ENCODE data around the gene NPAS3.

DNA sequence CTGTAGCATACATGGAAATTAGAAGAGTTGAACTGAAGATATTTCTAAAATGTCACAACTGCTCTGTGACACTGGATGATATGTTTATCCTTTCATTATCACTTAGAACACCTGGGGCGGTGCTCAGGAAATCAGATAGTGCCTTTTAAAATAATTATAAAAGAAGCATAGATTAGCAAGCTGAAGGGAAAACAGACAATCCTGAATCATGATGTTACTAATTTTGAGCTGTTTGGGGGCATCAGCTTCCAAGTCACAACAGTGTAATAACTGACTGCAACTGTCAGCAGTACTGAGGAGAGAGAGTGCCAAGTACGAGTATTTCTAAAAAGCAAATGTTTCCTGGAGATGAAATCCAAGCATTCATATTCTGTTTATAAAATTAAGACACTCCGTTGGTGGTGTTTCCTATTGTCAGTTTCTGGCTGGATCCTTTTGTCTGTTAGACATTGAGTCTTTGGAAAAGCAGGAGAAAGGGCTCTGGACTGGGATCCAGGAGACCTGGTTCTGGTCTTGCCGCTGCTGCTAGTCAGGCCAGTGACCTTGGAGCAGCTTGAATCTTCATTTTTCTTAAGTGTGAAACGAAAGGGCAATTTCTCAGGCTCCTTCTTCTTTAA lies 632.1 kb downstream of the NPAS3 start:
- TF ChIP-seq, protein P1, sequence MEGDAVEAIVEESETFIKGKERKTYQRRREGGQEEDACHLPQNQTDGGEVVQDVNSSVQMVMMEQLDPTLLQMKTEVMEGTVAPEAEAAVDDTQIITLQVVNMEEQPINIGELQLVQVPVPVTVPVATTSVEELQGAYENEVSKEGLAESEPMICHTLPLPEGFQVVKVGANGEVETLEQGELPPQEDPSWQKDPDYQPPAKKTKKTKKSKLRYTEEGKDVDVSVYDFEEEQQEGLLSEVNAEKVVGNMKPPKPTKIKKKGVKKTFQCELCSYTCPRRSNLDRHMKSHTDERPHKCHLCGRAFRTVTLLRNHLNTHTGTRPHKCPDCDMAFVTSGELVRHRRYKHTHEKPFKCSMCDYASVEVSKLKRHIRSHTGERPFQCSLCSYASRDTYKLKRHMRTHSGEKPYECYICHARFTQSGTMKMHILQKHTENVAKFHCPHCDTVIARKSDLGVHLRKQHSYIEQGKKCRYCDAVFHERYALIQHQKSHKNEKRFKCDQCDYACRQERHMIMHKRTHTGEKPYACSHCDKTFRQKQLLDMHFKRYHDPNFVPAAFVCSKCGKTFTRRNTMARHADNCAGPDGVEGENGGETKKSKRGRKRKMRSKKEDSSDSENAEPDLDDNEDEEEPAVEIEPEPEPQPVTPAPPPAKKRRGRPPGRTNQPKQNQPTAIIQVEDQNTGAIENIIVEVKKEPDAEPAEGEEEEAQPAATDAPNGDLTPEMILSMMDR (conservative IDR thresholded peaks at IDR 0.05) = no peak
- TF ChIP-seq EZH2 (IDR thresholded peaks at IDR 0.05; ENCODE audit: low read depth) = no peak
